GM12892 (cell line): ENCODE data around the gene OPRM1.
"Not testable (repeated sequence)": the region's sequence is repeated elsewhere in the genome, so short reads cannot be mapped to it uniquely, and the experiment has no call there.

Source experiments
- DNase-seq: peaks from one replicate; pipeline ENCODE4 v3.0.0; 2011; ENCODE audit not compliant: insufficient read length
- FAIRE-seq: peaks from 2 replicates; lab custom pipeline; 2011; peaks lifted over from hg19 to GRCh38; lab: Jason Lieb, UNC
- POLR2A ChIP-seq: IDR thresholded peaks from 2 replicates; pipeline ENCODE4 v1.6.1; 2011; ENCODE audit warnings: low read depth, low read length, control low read depth
- POLR2AphosphoS5 ChIP-seq: IDR thresholded peaks from 2 replicates; pipeline ENCODE4 v1.6.1; 2011; ENCODE audit warnings: low read depth, low read length, control low read depth
- TAF1 ChIP-seq: IDR thresholded peaks from 2 replicates; pipeline ENCODE4 v1.6.1; 2011; ENCODE audit warnings: low read depth, mild to moderate bottlenecking, control low read depth, low read length, borderline replicate concordance

Gene OPRM1

GRCh38 chr6:154187714-154188113 is 148.7 kb downstream of the OPRM1 start:
- DNase-seq (no peak), FAIRE-seq (no peak)
- TF ChIP-seq POLR2AphosphoS5 = no peak
- TF ChIP-seq TAF1 = no peak
- TF ChIP-seq POLR2A = no peak

- TF ChIP-seq TAF1 (no peak), POLR2AphosphoS5 (no peak)
- FAIRE-seq (no peak), DNase-seq (no peak)
These were observed 157.4 kb downstream of the OPRM1 start for GRCh38 chr6:154196333-154196885.

- DNase-seq (no peak), FAIRE-seq (no peak)
- TF ChIP-seq POLR2A (no peak), POLR2AphosphoS5 (no peak), TAF1 (no peak)
These were observed 158.3 kb downstream of the OPRM1 start for GRCh38 chr6:154197196-154197860.

- not testable (repeated sequence) for DNase-seq, FAIRE-seq
These were observed 162.6 kb downstream of the OPRM1 start for GRCh38 chr6:154201688-154202087.

DNA sequence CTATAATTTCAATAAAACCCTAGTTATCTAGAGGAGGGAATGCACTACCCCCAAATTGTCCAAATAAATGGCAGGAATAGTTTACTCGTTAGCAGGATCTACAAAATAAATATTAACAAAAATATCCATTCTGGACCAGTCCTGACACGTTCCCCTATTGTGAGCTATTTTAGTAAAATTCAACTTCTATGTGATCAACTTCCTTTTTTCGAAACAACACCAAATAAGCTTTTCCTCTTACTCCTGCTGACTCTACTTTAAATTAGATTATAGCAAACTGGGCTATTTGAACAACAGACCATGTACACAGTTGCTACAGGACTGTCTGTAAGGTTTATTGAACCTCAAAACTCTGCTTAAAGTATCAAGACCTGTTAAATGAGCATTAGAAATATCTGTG is 163.3 kb downstream of the OPRM1 start:
- no peak for DNase-seq
- no peak for TF ChIP-seq TAF1
- no peak for TF ChIP-seq POLR2AphosphoS5
- TF ChIP-seq POLR2A = no peak
- FAIRE-seq = no peak

DNA sequence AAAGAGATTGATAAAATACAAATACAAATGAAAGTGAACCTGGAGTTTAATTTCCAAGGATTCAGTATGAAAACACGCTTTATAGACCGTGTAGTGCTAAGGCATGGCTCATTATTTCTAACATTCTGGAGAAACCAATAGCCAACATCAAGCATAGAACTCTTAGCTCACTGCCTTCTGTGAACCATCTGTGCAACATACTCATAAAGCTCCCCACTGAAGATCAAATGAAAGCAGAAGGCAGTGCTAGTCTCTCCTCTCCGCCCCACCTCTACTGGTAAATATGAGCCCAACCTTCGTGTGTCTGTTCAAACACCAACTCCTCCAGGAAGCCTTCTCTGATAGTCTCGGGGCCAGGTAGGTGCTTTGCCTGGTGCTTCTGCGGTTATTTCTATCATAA is 163.9 kb downstream of the OPRM1 start:
- DNase-seq (no peak), FAIRE-seq (no peak)
- TF ChIP-seq POLR2A (no peak), POLR2AphosphoS5 (no peak), TAF1 (no peak)

DNA sequence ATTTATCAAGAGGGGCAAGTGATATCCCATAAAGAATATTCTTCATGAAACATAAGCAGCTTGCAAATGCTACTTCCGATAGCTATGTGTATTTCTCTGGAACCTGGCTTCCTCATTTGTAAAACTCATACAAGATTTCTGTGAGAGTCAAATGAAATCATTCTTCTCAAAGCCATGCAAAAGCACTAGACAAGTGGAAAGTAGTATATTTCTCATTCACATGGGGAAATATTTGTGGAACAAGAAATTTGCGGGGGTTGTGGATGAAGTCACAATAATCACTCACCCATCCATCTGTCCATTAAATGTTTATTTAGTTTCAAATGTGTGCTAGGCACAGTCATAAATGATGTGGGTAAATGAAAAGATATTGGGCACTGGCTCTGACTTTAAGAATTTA is 167.1 kb downstream of the OPRM1 start:
- TF ChIP-seq POLR2AphosphoS5 (no peak), POLR2A (no peak), TAF1 (no peak)
- FAIRE-seq (no peak), DNase-seq (no peak)

GRCh38 chr6:154206996-154207395 is 168.0 kb downstream of the OPRM1 start:
- no peak for TF ChIP-seq POLR2A
- TF ChIP-seq POLR2AphosphoS5 = no peak
- no peak for TF ChIP-seq TAF1
- DNase-seq = no peak
- no peak for FAIRE-seq

DNA sequence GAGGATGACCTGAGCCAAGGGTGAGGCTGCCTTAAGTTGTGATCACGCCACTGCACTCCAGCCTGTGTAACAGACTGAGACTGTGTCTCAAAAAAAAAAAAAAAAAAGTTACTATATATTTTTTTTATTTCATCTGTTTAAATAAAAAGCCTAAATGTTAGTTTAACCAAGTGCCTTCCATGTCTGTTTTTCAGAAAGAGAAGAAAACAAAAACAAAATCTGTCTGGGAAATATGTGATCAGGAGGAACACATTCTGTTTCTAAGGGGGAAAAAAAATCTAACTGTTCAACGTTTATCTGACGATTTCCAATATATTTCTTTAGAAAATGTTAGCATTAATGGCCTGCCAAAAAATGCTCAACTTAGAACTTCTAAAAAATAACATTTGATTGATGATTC is 170.5 kb downstream of the OPRM1 start:
- FAIRE-seq (no peak), DNase-seq (no peak)
- TF ChIP-seq POLR2AphosphoS5 = no peak
- TF ChIP-seq TAF1 = no peak
- no peak for TF ChIP-seq POLR2A

DNA sequence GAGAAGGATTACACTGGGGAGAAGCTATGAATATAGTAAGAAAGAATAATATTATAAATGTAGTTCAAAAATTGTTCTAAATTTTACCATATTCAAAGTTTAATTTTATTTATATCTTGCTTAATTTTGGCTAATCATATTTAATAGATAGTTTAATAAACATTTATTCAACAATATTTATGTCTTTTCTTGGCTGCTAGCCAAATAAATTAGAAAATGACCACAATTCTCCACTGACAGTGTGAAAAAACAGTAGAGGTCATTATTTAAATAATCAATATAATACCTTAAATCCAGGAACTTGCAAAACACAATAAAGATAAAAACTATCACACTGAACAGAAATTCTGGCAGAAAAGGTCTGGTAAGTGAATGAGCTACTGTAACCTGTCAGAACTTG is 171.6 kb downstream of the OPRM1 start:
- FAIRE-seq = no peak
- no peak for DNase-seq
- TF ChIP-seq TAF1 = no peak
- no peak for TF ChIP-seq POLR2A
- TF ChIP-seq POLR2AphosphoS5 = no peak

DNA sequence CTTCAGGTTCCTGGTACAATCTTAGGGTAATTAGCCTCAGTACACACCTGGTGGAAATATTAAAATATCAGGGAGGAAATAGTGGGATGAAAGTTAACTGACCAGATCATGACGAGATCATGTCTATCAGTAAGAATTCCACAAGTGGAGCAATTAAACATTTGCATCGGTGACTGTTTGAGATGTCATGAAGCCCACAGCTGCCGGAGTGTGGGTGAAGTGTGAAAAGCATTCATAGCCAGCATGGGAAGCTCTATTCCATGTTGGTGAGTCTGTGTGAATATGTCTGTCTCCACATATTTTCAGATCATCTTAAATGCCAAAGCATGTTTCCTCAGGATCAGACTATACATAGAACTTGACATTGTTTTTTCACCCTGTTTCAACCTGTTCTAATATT is 174.7 kb downstream of the OPRM1 start:
- no peak for TF ChIP-seq TAF1
- TF ChIP-seq POLR2A = no peak
- no peak for TF ChIP-seq POLR2AphosphoS5
- FAIRE-seq (no peak), DNase-seq (no peak)

DNA sequence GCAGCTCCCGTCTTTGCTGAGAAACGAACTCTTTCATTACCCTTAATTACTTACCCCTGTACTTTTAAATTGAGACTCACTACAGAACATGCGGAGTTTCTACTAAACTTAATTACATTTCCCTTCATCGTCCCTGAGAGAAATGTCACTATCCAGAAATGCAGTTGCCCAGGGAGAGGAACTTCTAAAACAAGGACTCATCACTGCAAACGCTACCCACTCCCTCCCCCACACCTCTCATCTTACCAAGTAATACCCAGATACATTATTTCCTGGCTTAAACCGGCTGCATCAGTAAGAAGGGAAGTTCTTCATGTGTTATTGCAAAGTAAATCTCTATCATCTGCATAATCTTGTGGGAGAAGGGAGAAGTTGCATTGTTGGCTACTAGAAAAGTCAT is 179.3 kb downstream of the OPRM1 start:
- no peak for TF ChIP-seq POLR2A
- TF ChIP-seq POLR2AphosphoS5 = no peak
- TF ChIP-seq TAF1 = no peak
- FAIRE-seq (no peak), DNase-seq (no peak)

- no peak for DNase-seq
- TF ChIP-seq POLR2A (no peak), POLR2AphosphoS5 (no peak), TAF1 (no peak)
- FAIRE-seq = no peak
These were observed 179.7 kb downstream of the OPRM1 start for GRCh38 chr6:154218787-154219186.
